CD4-positive, alpha-beta memory T cell (primary cell): ENCODE measurements around the gene EXOSC9. TPM values are rescaled to one million over a fixed set of nuclear protein-coding genes. Genes with fewer than 3 reads are reported as not detected.

Experiments used
- CTCF ChIA-PET: fragments of 350-600 bp; sonication (Branson Sonifier 250); formaldehyde crosslinking; loops from one replicate; lab custom pipeline; 2021; ENCODE audit warnings: inconsistent platforms; ENCODE audit not compliant: partially characterized antibody; lab: Charles Lee
- POLR2A ChIA-PET: fragments of 350-600 bp; sonication (Branson Sonifier 250); formaldehyde crosslinking; loops from one replicate; lab custom pipeline; 2021; ENCODE audit not compliant: partially characterized antibody; lab: Charles Lee
- DNase-seq, 5 donors: peaks; one replicate each; pipeline versions ENCODE4 v3.0.0 to v3.0.0-alpha.2; 2020 to 2022; ENCODE audit warnings: mixed read lengths in 1 of 5
- H3K27ac ChIP-seq: one replicate; pipeline ENCODE4 v1.7.0; 2013; ENCODE audit warnings: low read depth, low read length
- H3K27me3 ChIP-seq: 2 replicates; pipeline ENCODE4 v1.7.0; 2013; ENCODE audit warnings: mild to moderate bottlenecking, low read length, moderate library complexity; ENCODE audit not compliant: insufficient read depth
- H3K36me3 ChIP-seq: 2 replicates; pipeline ENCODE4 v1.7.0; 2013; ENCODE audit warnings: mild to moderate bottlenecking, low read length, moderate library complexity; ENCODE audit not compliant: insufficient read depth
- H3K4me1 ChIP-seq: 2 replicates; pipeline ENCODE4 v1.7.0; 2013; ENCODE audit warnings: mild to moderate bottlenecking, low read length, moderate library complexity; ENCODE audit not compliant: insufficient read depth
- H3K4me3 ChIP-seq, 2 donors: one replicate each; pipeline ENCODE4 v1.7.0; 2013; ENCODE audit warnings: low read length in 2 of 2, mild to moderate bottlenecking in 1 of 2
- H3K9me3 ChIP-seq, 2 donors: one replicate each; pipeline ENCODE4 v1.7.0; 2013; ENCODE audit warnings: low read length in 2 of 2, control low read depth in 1 of 2; ENCODE audit not compliant: control insufficient read depth in 1 of 2
- H3K27ac Mint-ChIP-seq, 7 donors: one replicate each; pipeline ENCODE4 v1.8.0; 2020 to 2021; ENCODE audit warnings: mixed read lengths in 7 of 7, mild to moderate bottlenecking in 6 of 7, inconsistent platforms in 3 of 7, moderate library complexity in 3 of 7
- H3K27me3 Mint-ChIP-seq, 2 donors: one replicate each; pipeline ENCODE4 v1.8.0; 2020 to 2021; ENCODE audit warnings: mixed read lengths in 2 of 2
- H3K36me3 Mint-ChIP-seq, 2 donors: one replicate each; pipeline ENCODE4 v1.8.0; 2020 to 2021; ENCODE audit warnings: mixed read lengths in 2 of 2, inconsistent platforms in 1 of 2, mild to moderate bottlenecking in 1 of 2
- H3K4me1 Mint-ChIP-seq, 4 donors: one replicate each; pipeline ENCODE4 v1.8.0; 2020 to 2021; ENCODE audit warnings: mixed read lengths in 4 of 4, mild to moderate bottlenecking in 1 of 4
- H3K4me3 Mint-ChIP-seq, 8 donors: one replicate each; pipeline ENCODE4 v1.8.0; 2020 to 2021; ENCODE audit warnings: mixed read lengths in 8 of 8, mild to moderate bottlenecking in 7 of 8, moderate library complexity in 6 of 8, inconsistent platforms in 3 of 8
- H3K9me3 Mint-ChIP-seq, 8 donors: one replicate each; pipeline ENCODE4 v1.8.0; 2020 to 2021; ENCODE audit warnings: mixed read lengths in 8 of 8, mild to moderate bottlenecking in 5 of 8, inconsistent platforms in 3 of 8, moderate library complexity in 1 of 8
- intact Hi-C: fragments of 100-400 bp; cut with micrococcal nuclease; formaldehyde crosslinking; loops from one replicate; pipeline ENCODE4 v1.15.1; 2023
- polyA plus RNA-seq, 2 donors: library from polyadenylated mRNA; unstranded; fragments of 300-500 nt; fragmentation: Illumina TruSeq; gene quantifications; one replicate each; pipeline ENCODE4 v1.2.3, GENCODE V29; 2021
- total RNA-seq, 2 experiments: library from RNA; stranded (reverse); gene quantifications; one replicate each; pipeline ENCODE4 v1.2.3, GENCODE V29; 2021

The EXOSC9 gene
- total and polyA plus RNA-seq, 4 experiments from 2014 or later = 40.6 to 45.4 (median 44.1) TPM

- Mint-ChIP-seq H3K27ac (no peak overlapping the region), H3K4me3 (no peak overlapping the region), H3K36me3 (no peaks in the 10 kb centered on the region), H3K4me1 (no peaks in the 10 kb centered on the region), H3K9me3 (no peaks in the 10 kb centered on the region), H3K27me3 (peaks cover 14 to 15% of the 10 kb centered on the region in 2 donors)
- H3K27ac ChIP-seq = no peak overlapping the region
- intact Hi-C loops = no loop called here
- ChIA-PET POLR2A (no interaction called here), CTCF (no interaction called here)
- no peaks in the 10 kb centered on the region for H3K9me3 ChIP-seq
- no peak for DNase-seq
- H3K4me1 ChIP-seq = no peaks in the 10 kb centered on the region
- H3K4me3 ChIP-seq = no peak overlapping the region
- no peaks in the 10 kb centered on the region for H3K27me3 ChIP-seq
- no peaks in the 10 kb centered on the region for H3K36me3 ChIP-seq
These were observed 23.5 kb upstream of the EXOSC9 start for GRCh38 chr4:121777625-121778024.

DNA sequence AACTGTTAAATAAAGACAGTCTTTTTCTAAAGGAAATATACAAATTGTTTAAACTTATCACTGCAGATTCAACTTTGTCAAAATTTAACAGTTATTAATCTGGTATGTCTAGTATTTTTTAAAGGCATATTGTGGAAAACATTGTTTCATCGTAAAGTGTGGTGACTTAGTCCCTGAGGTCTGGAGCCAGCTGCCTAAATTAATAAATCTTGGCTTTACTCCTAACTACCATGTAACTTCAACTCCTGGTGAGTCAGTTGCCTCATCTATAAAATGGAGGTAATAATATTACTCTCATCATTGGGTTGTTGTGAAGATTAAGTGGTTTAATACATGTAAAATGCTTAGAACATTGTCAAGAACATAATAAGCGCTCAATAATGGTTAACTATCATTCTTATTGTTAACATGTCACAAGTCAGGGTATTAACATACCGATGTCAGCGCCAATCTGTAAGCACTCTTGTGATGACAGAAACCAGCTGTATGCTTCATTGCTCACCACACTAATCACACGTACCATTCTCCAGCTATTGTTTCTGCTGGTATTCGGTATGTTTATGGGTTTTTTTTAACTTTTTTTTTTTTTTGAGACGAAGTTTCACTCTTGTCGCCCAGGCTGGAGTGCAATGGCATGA, 22.0 kb upstream of the EXOSC9 start:
- intact Hi-C loops = no loop called here
- no peak for DNase-seq
- peaks cover 0 to 4% (median under 1%) of the 10 kb centered on the region in 8 donors for H3K9me3 Mint-ChIP-seq
- H3K4me3 ChIP-seq = no peak overlapping the region
- H3K27me3 Mint-ChIP-seq = peaks cover 16 to 18% of the 10 kb centered on the region in 2 donors
- H3K27ac ChIP-seq = no peak overlapping the region
- no peaks in the 10 kb centered on the region for H3K9me3 ChIP-seq
- POLR2A ChIA-PET = no interaction called here
- no peaks in the 10 kb centered on the region for H3K4me1 ChIP-seq
- H3K36me3 Mint-ChIP-seq = no peaks in the 10 kb centered on the region
- H3K4me1 Mint-ChIP-seq = no peaks in the 10 kb centered on the region
- CTCF ChIA-PET = no interaction called here
- H3K4me3 Mint-ChIP-seq = no peak overlapping the region
- H3K36me3 ChIP-seq = no peaks in the 10 kb centered on the region
- H3K27ac Mint-ChIP-seq = no peak overlapping the region
- H3K27me3 ChIP-seq = no peaks in the 10 kb centered on the region

DNA sequence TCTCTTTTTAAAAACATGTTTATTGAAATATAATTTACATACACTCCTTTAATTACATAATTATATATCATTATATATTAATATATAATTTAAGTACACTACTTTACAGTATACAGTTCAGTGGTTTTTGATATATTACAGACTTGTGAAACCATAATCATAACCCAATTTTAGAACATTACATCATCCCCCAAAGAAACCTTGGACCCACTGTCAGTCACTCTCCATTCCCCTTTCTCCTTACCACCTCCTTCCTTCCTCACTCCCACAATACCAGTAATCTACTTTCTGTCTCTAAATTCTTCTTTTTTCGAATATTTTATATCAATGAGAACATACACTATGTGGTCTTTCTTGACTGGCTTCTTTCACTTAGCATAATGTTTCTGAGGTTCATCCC, 17.9 kb upstream of the EXOSC9 start:
- POLR2A ChIA-PET = no interaction called here
- CTCF ChIA-PET = no interaction called here
- H3K4me3 Mint-ChIP-seq = no peak overlapping the region
- Histone ChIP-seq H3K36me3 (no peaks in the 10 kb centered on the region), H3K27ac (no peak overlapping the region), H3K9me3 (no peaks in the 10 kb centered on the region), H3K4me3 (no peak overlapping the region), H3K4me1 (no peaks in the 10 kb centered on the region), H3K27me3 (no peaks in the 10 kb centered on the region)
- H3K9me3 Mint-ChIP-seq = peaks cover 0 to 13% (median 9%) of the 10 kb centered on the region in 8 donors
- H3K4me1 Mint-ChIP-seq = no peaks in the 10 kb centered on the region
- intact Hi-C loops = no loop called here
- DNase-seq = no peak
- peaks cover 0 to 1% of the 10 kb centered on the region in 2 donors for H3K36me3 Mint-ChIP-seq
- peaks cover 29% of the 10 kb centered on the region in 2 donors for H3K27me3 Mint-ChIP-seq
- no peak overlapping the region for H3K27ac Mint-ChIP-seq

GRCh38 chr4:121784401-121784800, 16.7 kb upstream of the EXOSC9 start:
- no peaks in the 10 kb centered on the region for H3K4me1 ChIP-seq
- no peak overlapping the region for H3K4me3 Mint-ChIP-seq
- H3K27me3 Mint-ChIP-seq = peaks cover 31 to 35% of the 10 kb centered on the region in 2 donors
- no peak overlapping the region for H3K27ac Mint-ChIP-seq
- H3K4me3 ChIP-seq = no peak overlapping the region
- H3K27ac ChIP-seq = no peak overlapping the region
- no peaks in the 10 kb centered on the region for H3K36me3 ChIP-seq
- H3K9me3 ChIP-seq = no peaks in the 10 kb centered on the region
- CTCF ChIA-PET = no interaction called here
- peaks cover 0 to 1% of the 10 kb centered on the region in 2 donors for H3K36me3 Mint-ChIP-seq
- intact Hi-C loops = no loop called here
- H3K9me3 Mint-ChIP-seq = peaks cover 0 to 16% (median 9%) of the 10 kb centered on the region in 8 donors
- no peaks in the 10 kb centered on the region for H3K4me1 Mint-ChIP-seq
- DNase-seq = no peak
- H3K27me3 ChIP-seq = no peaks in the 10 kb centered on the region
- POLR2A ChIA-PET = no interaction called here

GRCh38 chr4:121784975-121785374, 16.1 kb upstream of the EXOSC9 start:
- ChIA-PET CTCF (no interaction called here), POLR2A (no interaction called here)
- no peak for DNase-seq
- Mint-ChIP-seq H3K27me3 (peaks cover 29 to 32% of the 10 kb centered on the region in 2 donors), H3K4me1 (no peaks in the 10 kb centered on the region), H3K4me3 (no peak overlapping the region), H3K27ac (no peak overlapping the region), H3K9me3 (peaks cover 0 to 16% (median 9%) of the 10 kb centered on the region in 8 donors), H3K36me3 (peaks cover 0 to 1% of the 10 kb centered on the region in 2 donors)
- Histone ChIP-seq H3K36me3 (no peaks in the 10 kb centered on the region), H3K27ac (no peak overlapping the region), H3K9me3 (no peaks in the 10 kb centered on the region), H3K4me1 (no peaks in the 10 kb centered on the region), H3K4me3 (no peak overlapping the region), H3K27me3 (no peaks in the 10 kb centered on the region)
- intact Hi-C loops = no loop called here

DNA sequence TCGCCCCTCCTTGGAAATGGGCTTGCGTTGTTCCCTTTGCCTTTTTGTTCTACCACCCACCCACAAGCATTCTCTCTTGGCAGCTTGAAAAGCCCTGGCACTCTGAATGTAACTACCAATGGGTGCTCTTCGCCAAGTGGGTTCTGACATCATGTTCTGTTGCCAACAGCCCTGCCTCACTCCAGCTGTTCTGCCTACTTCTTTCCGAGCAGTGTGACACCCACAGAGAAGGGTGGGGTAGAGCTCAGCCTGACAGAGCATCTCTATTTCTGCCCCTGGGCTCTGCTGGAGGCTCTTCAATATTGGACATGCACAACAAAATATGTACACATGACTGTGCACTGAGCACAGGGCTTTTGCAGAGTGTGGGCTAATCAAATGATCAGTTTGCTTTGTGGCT, 15.6 kb upstream of the EXOSC9 start:
- H3K36me3 Mint-ChIP-seq = peaks cover 0 to 1% of the 10 kb centered on the region in 2 donors
- peaks cover 28 to 29% of the 10 kb centered on the region in 2 donors for H3K27me3 Mint-ChIP-seq
- Histone ChIP-seq H3K27ac (no peak overlapping the region), H3K4me1 (no peaks in the 10 kb centered on the region), H3K4me3 (no peak overlapping the region), H3K36me3 (no peaks in the 10 kb centered on the region), H3K9me3 (no peaks in the 10 kb centered on the region), H3K27me3 (no peaks in the 10 kb centered on the region)
- no peak overlapping the region for H3K4me3 Mint-ChIP-seq
- H3K4me1 Mint-ChIP-seq = no peaks in the 10 kb centered on the region
- intact Hi-C loops = no loop called here
- H3K27ac Mint-ChIP-seq = no peak overlapping the region
- POLR2A ChIA-PET = no interaction called here
- peaks cover 0 to 16% (median 9%) of the 10 kb centered on the region in 8 donors for H3K9me3 Mint-ChIP-seq
- no peak for DNase-seq
- CTCF ChIA-PET = no interaction called here

- H3K27me3 ChIP-seq = no peaks in the 10 kb centered on the region
- Mint-ChIP-seq H3K27ac (no peak overlapping the region), H3K4me1 (no peaks in the 10 kb centered on the region), H3K4me3 (no peak overlapping the region), H3K27me3 (peaks cover 23 to 24% of the 10 kb centered on the region in 2 donors), H3K36me3 (peaks cover 0 to 1% of the 10 kb centered on the region in 2 donors), H3K9me3 (peaks cover 0 to 16% (median 9%) of the 10 kb centered on the region in 8 donors)
- intact Hi-C loops = no loop called here
- DNase-seq = no peak
- CTCF ChIA-PET = interaction anchor here (1.0 kb wide), 1 partner anchor 13 kb away, joined by 4 read pairs; no protein-coding TSS in a partner anchor
- no peaks in the 10 kb centered on the region for H3K36me3 ChIP-seq
- no peak overlapping the region for H3K4me3 ChIP-seq
- no peaks in the 10 kb centered on the region for H3K9me3 ChIP-seq
- POLR2A ChIA-PET = no interaction called here
- no peaks in the 10 kb centered on the region for H3K4me1 ChIP-seq
- H3K27ac ChIP-seq = no peak overlapping the region
These were observed 14.9 kb upstream of the EXOSC9 start for GRCh38 chr4:121786221-121786620.
